ENCODE results near the gene BCAR3. TPM values are rescaled to one million over a fixed set of nuclear protein-coding genes. Genes with fewer than 3 reads are reported as not detected.

BCAR3 gene
- total RNA-seq, 2 donors from 2014 or later = 7.9 to 10.9 TPM

DNA sequence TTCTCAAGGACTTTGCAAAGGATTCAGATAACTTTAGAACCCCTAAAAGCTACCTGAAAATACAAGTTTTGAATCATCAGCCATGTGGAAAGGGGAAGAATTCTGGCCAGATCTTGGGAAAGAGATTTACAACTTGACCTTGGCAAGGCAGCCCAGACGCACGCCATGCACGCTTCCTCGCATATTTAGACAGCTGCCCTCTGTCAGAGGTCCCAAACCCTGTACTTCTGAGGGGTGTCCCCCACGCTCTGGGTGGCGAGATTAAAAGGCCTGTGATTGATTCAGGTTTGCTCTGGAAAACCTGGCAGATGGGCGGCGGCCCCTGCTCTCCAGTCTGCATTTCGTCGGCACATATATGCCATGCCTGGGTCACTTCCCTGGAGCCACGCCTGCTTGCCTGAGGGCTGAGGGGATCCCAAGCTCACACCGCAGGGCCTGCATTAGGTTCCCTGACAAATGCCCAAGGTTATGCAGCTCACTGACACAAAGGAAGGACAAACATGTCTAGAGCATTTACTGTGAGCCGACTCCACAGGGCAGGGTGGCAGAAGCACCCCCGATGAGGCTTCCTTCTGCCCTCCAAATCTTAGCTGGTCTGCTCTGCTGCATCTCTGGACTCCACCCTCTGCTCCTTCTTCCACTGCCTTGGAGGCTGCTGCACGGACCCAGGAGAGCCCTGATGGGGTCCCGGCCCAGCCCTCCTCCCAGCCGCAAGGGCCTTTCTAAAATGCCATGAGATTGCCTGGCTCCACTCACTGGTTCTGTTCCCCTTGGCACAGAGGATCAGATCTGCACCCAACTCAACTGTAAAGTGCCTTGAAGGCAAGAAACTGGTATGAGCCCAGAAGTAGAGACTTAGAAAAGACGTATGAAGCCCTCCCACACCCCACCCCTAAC is 103.9 kb downstream of the BCAR3 start:
- TF ChIP-seq, protein P1, sequence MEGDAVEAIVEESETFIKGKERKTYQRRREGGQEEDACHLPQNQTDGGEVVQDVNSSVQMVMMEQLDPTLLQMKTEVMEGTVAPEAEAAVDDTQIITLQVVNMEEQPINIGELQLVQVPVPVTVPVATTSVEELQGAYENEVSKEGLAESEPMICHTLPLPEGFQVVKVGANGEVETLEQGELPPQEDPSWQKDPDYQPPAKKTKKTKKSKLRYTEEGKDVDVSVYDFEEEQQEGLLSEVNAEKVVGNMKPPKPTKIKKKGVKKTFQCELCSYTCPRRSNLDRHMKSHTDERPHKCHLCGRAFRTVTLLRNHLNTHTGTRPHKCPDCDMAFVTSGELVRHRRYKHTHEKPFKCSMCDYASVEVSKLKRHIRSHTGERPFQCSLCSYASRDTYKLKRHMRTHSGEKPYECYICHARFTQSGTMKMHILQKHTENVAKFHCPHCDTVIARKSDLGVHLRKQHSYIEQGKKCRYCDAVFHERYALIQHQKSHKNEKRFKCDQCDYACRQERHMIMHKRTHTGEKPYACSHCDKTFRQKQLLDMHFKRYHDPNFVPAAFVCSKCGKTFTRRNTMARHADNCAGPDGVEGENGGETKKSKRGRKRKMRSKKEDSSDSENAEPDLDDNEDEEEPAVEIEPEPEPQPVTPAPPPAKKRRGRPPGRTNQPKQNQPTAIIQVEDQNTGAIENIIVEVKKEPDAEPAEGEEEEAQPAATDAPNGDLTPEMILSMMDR (IDR thresholded peaks at IDR 0.05) = no peak
- no peak for TF ChIP-seq POLR2A (IDR thresholded peaks at IDR 0.05)
- intact Hi-C loops (cut with DNase I) = no loop called here
- Histone ChIP-seq H3K4me1 (peaks cover 50% of the 10 kb centered on the region), H3K36me3 (replicated peaks in 1 of 2; ENCODE audit: insufficient read depth in 1 of 2, low read depth in 2 of 2) (peaks cover 0 to 2% of the 10 kb centered on the region in 2 donors), H3K27me3 (no peaks in the 10 kb centered on the region), H3K9me3 (no peaks in the 10 kb centered on the region), H3K4me3 (no peak overlapping the region), H3K27ac (no peak overlapping the region)
- DNase-seq = no peak
- ATAC-seq = no peak
- 58 to 65% methylated on average over 17 to 18 of the region's 18 CpGs for WGBS, 2 donors

DNA sequence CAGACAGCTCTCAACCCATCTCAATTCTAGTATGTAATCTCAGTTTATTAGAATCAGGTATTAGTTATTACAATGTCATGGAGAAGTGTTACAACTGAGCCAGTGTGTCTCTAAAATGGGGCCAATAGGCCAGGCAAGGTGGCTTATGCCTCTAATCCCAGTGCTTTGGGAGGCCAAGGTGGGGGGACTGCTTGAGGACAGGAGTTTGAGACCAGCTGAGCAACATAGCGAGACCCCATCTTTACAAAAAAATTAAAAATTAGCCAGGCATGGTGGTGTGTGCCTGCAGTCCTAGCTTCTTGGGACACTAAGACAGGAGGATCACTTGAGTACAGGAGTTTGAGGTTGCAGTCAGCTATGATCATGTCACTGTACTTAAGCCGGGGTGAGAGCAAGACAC is 104.9 kb downstream of the BCAR3 start:
- TF ChIP-seq POLR2A (IDR thresholded peaks at IDR 0.05) = no peak
- TF ChIP-seq, protein P1 (IDR thresholded peaks at IDR 0.05) = no peak
- intact Hi-C loops (cut with DNase I) = no loop called here

DNA sequence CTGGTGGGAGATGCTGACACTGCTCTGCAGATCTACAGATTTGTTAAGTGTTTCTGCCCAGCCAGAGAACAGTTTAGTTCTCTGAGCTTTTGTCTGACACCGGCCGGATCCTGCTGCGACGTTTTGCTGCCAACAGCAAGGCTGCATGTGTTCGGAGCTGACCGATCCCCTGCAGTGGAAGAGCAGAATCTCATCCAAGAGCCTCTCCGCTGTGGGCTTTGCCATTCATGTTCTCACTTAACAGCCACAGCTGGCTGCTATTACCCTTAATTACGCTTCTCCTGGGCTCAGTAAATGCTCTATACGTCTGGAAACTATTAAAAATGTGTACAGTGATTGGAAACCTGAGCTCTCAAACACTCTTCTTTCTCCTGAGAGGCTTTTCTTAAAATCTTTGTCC is 105.3 kb downstream of the BCAR3 start:
- no peak for DNase-seq

More for the DNA sequence above, 104.9 kb downstream of the BCAR3 start:
- Histone ChIP-seq H3K4me3 (no peak overlapping the region), H3K4me1 (peaks cover 40% of the 10 kb centered on the region), H3K27me3 (no peaks in the 10 kb centered on the region), H3K27ac (no peak overlapping the region), H3K9me3 (no peaks in the 10 kb centered on the region), H3K36me3 (replicated peaks in 1 of 2; ENCODE audit: insufficient read depth in 1 of 2, low read depth in 2 of 2) (peaks cover 0 to 2% of the 10 kb centered on the region in 2 donors)
- ATAC-seq (no peak), DNase-seq (no peak)
- 96 to 98% methylated on average over 2 of the region's 2 CpGs for WGBS, 2 donors

DNA sequence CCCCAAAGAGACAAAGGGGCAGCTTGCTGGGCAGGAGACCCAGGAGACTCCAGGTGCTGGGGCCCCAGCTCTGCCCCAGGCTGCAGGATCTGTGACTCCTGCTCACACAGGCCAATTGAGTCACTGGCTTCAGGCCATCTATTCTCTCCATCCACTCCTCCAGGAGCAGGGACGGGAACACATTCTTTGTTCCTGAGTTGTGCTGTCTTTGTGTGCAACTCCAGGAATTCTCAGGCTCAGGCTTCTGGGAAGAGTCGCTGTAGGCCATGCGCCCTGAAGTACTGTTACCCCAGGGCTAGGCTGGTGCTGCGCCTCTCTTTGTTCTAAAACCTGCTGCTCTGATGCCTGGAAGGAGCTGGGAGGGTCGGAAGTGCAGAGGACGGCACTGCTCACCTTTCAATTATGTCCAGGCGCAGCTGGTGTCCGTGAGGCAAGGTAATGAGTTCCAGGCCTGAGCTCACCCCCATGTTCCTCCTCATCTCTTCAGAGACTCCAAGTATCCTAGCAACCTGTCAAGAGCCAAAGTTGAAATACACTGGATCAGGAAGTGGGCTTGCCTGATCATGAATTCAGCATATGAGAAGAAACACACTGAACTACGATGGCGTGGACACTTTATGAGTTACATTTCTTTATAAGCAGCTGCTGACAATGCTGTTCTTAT is 105.9 kb downstream of the BCAR3 start:
- no peak overlapping the region for H3K27ac ChIP-seq
- peaks cover 34% of the 10 kb centered on the region for H3K4me1 ChIP-seq
- DNase-seq = peak in 1 of 4 donors; percentile 28
- intact Hi-C loops (cut with DNase I) = no loop called here
- 91 to 96% methylated on average over 10 of the region's 10 CpGs for WGBS, 2 donors
- ATAC-seq = no peak
- TF ChIP-seq, protein P1 (IDR thresholded peaks at IDR 0.05) = no peak
- no peak for TF ChIP-seq POLR2A (IDR thresholded peaks at IDR 0.05)
- no peaks in the 10 kb centered on the region for H3K27me3 ChIP-seq
- no peaks in the 10 kb centered on the region for H3K9me3 ChIP-seq
- no peak overlapping the region for H3K4me3 ChIP-seq
- H3K36me3 ChIP-seq (replicated peaks in 1 of 2; ENCODE audit: insufficient read depth in 1 of 2, low read depth in 2 of 2) = peaks cover 0 to 2% of the 10 kb centered on the region in 2 donors

More for the DNA sequence above, 105.3 kb downstream of the BCAR3 start:
- H3K4me3 ChIP-seq = no peak overlapping the region
- intact Hi-C loops (cut with DNase I) = no loop called here
- TF ChIP-seq, protein P1 (IDR thresholded peaks at IDR 0.05) = no peak
- TF ChIP-seq POLR2A (IDR thresholded peaks at IDR 0.05) = no peak
- H3K4me1 ChIP-seq = peaks cover 39% of the 10 kb centered on the region
- WGBS, 2 donors = 82 to 85% methylated on average over 9 of the region's 9 CpGs
- H3K36me3 ChIP-seq (replicated peaks in 1 of 2; ENCODE audit: insufficient read depth in 1 of 2, low read depth in 2 of 2) = peaks cover 0 to 2% of the 10 kb centered on the region in 2 donors
- H3K9me3 ChIP-seq = no peaks in the 10 kb centered on the region
- no peak overlapping the region for H3K27ac ChIP-seq
- no peaks in the 10 kb centered on the region for H3K27me3 ChIP-seq
- no peak for ATAC-seq
